NCI-H524 treated with DMSO at 0.1 percent for 48 hours (cell line): ENCODE measurements around the gene CD63.

Source experiments
- DNase-seq: peaks from one replicate; lab custom pipeline; 2025; lab: John Stamatoyannopoulos, UW

Gene CD63

GRCh38 chr12:55704824-55705718, 23.7 kb downstream of the CD63 start:
- DNase-seq, result no peak

- no peak for DNase-seq
Observed at GRCh38 chr12:55703901-55704761, 24.7 kb downstream of the CD63 start.

GRCh38 chr12:55703288-55703687, 25.5 kb downstream of the CD63 start:
- DNase-seq, result no peak

- no peak for DNase-seq
Observed at GRCh38 chr12:55702861-55703260, 25.9 kb downstream of the CD63 start.

- DNase-seq, result no peak
Observed at GRCh38 chr12:55700255-55701018, 28.4 kb downstream of the CD63 start.

GRCh38 chr12:55699471-55700055, 29.2 kb downstream of the CD63 start:
- DNase-seq, result no peak

GRCh38 chr12:55698965-55699364, 29.8 kb downstream of the CD63 start:
- DNase-seq, result no peak

GRCh38 chr12:55698241-55698955, 30.4 kb downstream of the CD63 start:
- DNase-seq, result no peak

- DNase-seq, result no peak
Observed at GRCh38 chr12:55697686-55698085, 31.1 kb downstream of the CD63 start.

GRCh38 chr12:55696796-55697462, 31.9 kb downstream of the CD63 start:
- DNase-seq, result no peak

GRCh38 chr12:55696141-55696540, 32.7 kb downstream of the CD63 start:
- no peak for DNase-seq

- no peak for DNase-seq
Observed at GRCh38 chr12:55695349-55695748, 33.5 kb downstream of the CD63 start.

- DNase-seq, result no peak
Observed at GRCh38 chr12:55694651-55695050, 34.2 kb downstream of the CD63 start.

GRCh38 chr12:55694188-55694515, 34.7 kb downstream of the CD63 start:
- DNase-seq, result no peak

- no peak for DNase-seq
Observed at GRCh38 chr12:55693323-55694187, 35.3 kb downstream of the CD63 start.

GRCh38 chr12:55692631-55693322, 36.0 kb downstream of the CD63 start:
- DNase-seq, result no peak

- no peak for DNase-seq
Observed at GRCh38 chr12:55688716-55689655, 39.8 kb downstream of the CD63 start.

GRCh38 chr12:55687746-55688145, 41.1 kb downstream of the CD63 start:
- DNase-seq, result no peak
